AG10803 (cell line): Measurements from ENCODE around the gene PF4V1.
A peak's percentile ranks its signal among the peaks of the same experiment; 100 is the strongest.

ENCODE experiments used
- DNase-seq: peaks from one replicate; pipeline ENCODE4 v3.0.0; 2010; ENCODE audit warnings: low read depth
- H3K4me3 ChIP-seq: 2 replicates; pipeline ENCODE4 v1.5.1; 2011; ENCODE audit warnings: mild to moderate bottlenecking, low read length, control low read depth
- TF ChIP-seq, protein P1 (sequence below): conservative IDR thresholded peaks from 2 replicates; pipeline ENCODE4 v1.5.1; 2011; ENCODE audit warnings: mild to moderate bottlenecking, low read length, control low read depth, inconsistent platforms

PF4V1 gene

DNA sequence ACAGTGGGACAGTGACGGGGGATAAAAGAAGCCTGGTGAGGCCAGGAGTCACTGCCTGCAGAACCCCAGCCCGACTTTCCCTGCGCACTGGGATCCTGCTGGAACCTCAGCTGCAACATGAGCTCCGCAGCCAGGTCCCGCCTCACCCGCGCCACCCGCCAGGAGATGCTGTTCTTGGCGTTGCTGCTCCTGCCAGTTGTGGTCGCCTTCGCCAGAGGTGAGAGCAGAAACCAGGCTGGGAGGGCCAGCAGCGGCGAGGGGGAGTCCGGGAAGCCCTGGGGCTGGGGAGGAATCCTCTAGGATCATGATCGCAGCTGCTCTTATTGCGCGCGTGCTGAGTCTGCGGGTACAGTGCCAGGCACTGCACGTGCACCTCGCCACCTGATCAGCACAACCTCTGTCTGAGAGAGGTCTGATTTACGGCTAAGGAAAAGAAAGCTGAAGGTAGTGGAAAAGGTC is at the start of gene PF4V1:
Gene PF4V1, plus strand, starts transcription at position 51 of the 459 bp plus-strand sequence. Its CDS starts 67 bp downstream, at position 118.
- TF ChIP-seq, protein P1, sequence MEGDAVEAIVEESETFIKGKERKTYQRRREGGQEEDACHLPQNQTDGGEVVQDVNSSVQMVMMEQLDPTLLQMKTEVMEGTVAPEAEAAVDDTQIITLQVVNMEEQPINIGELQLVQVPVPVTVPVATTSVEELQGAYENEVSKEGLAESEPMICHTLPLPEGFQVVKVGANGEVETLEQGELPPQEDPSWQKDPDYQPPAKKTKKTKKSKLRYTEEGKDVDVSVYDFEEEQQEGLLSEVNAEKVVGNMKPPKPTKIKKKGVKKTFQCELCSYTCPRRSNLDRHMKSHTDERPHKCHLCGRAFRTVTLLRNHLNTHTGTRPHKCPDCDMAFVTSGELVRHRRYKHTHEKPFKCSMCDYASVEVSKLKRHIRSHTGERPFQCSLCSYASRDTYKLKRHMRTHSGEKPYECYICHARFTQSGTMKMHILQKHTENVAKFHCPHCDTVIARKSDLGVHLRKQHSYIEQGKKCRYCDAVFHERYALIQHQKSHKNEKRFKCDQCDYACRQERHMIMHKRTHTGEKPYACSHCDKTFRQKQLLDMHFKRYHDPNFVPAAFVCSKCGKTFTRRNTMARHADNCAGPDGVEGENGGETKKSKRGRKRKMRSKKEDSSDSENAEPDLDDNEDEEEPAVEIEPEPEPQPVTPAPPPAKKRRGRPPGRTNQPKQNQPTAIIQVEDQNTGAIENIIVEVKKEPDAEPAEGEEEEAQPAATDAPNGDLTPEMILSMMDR: peak; percentile 42
- no peak for DNase-seq
- peak within 1 kb of the TSS; percentile 41 for H3K4me3 ChIP-seq

- TF ChIP-seq, protein P1: no peak
These were observed 42.9 kb upstream of the PF4V1 start for GRCh38 chr4:73810191-73810590.

DNA sequence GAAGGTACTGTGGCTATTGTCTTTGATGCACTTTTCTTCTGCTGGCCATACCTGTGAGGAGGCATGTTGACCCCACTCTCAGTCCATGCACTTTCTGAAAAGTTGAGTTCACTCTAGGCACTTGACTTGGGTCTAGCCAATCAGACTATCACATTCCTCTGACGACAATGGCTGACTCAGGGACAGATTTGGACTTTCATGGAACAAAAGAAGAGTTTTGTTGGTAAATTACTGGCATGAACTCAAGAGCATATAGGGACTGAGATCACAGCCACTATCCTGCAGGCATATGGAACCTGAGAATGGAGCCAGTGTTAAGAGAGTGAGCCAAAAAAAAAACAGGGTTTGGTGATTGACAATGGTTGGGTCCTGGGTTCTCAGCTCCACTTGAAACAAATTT is 41.3 kb upstream of the PF4V1 start:
- no peak for DNase-seq
- TF ChIP-seq, protein P1: no peak
- no peak overlapping the region for H3K4me3 ChIP-seq

More at GRCh38 chr4:73810191-73810590, 42.9 kb upstream of the PF4V1 start:
- H3K4me3 ChIP-seq: no peak overlapping the region
- no peak for DNase-seq

DNA sequence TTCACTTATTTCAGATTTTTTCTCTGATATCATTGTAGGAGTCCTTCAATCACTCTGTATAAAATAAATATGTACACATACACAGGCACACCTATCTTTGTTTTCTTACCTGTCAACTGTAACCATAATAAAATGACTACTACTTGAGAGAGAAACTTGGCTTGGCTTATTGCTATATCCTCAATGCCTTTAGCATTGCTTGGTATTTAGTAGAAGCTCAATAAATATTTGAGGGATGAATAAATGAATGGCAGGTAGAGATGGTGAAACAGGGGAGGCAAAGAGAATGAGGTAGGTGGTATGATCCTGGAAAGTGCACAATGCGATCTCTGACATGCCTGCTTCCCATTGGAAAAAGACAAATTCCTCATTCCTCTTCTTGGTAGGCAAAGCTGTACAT is 38.4 kb upstream of the PF4V1 start:
- no peak overlapping the region for H3K4me3 ChIP-seq
- DNase-seq: no peak
- TF ChIP-seq, protein P1: no peak

GRCh38 chr4:73815145-73815544 is 38.0 kb upstream of the PF4V1 start:
- TF ChIP-seq, protein P1: no peak
- DNase-seq: no peak
- H3K4me3 ChIP-seq: no peak overlapping the region

DNA sequence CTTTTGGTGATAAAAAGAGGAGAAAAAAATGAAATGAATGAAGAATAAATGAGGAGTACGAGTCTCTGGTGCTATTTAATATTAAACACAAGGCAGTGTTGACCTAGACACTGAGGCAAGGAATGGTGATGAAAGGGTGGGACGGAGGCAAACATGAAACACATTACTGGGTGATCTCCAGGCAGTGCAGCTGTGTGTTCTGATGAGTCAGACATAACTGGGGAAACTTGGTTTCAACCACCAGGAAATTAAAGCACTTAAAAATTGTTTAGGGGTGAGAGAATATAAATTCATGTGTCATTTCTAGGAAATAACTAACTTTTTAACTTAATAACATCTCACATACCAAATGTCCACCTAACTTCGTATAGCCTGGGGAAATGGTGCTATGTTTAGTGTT is 36.3 kb upstream of the PF4V1 start:
- DNase-seq: peak; percentile 84
- TF ChIP-seq, protein P1: no peak
- no peak overlapping the region for H3K4me3 ChIP-seq

- DNase-seq: no peak
- H3K4me3 ChIP-seq: no peak overlapping the region
- TF ChIP-seq, protein P1: no peak
These were observed 35.8 kb upstream of the PF4V1 start for GRCh38 chr4:73817341-73817740.
